ENCODE results near the gene ART5.
A peak's percentile ranks its signal among the peaks of the same experiment; 100 is the strongest.

DNA sequence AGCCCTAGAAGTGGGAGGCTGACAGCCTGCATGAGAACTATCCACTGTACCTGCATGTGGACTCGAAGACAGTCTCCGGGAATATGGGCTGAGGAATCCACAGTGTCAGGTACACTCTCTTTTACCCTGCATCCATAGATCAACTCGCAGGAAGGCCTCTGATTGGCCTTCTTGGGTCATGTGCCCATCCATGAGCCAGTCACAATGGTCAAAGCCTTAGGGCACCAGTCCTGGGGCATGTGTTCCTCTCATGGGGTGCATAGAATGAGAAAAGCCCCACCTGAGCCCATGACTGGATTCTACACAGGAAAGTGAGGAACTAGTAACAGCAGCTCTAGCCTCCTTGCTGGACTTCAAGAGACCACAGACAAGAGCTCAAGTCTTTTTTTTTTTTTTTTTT, 13.8 kb upstream of the ART5 start:
- TF ChIP-seq, protein P1, sequence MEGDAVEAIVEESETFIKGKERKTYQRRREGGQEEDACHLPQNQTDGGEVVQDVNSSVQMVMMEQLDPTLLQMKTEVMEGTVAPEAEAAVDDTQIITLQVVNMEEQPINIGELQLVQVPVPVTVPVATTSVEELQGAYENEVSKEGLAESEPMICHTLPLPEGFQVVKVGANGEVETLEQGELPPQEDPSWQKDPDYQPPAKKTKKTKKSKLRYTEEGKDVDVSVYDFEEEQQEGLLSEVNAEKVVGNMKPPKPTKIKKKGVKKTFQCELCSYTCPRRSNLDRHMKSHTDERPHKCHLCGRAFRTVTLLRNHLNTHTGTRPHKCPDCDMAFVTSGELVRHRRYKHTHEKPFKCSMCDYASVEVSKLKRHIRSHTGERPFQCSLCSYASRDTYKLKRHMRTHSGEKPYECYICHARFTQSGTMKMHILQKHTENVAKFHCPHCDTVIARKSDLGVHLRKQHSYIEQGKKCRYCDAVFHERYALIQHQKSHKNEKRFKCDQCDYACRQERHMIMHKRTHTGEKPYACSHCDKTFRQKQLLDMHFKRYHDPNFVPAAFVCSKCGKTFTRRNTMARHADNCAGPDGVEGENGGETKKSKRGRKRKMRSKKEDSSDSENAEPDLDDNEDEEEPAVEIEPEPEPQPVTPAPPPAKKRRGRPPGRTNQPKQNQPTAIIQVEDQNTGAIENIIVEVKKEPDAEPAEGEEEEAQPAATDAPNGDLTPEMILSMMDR (conservative IDR thresholded peaks at IDR 0.05; ENCODE audit: low read depth, low read length): no peak
- TF ChIP-seq, protein P2, sequence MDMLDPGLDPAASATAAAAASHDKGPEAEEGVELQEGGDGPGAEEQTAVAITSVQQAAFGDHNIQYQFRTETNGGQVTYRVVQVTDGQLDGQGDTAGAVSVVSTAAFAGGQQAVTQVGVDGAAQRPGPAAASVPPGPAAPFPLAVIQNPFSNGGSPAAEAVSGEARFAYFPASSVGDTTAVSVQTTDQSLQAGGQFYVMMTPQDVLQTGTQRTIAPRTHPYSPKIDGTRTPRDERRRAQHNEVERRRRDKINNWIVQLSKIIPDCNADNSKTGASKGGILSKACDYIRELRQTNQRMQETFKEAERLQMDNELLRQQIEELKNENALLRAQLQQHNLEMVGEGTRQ (IDR thresholded peaks at IDR 0.05; ENCODE audit: low read depth, low read length): peak; percentile 51
- no peak for TF ChIP-seq MAZ (IDR thresholded peaks at IDR 0.05; ENCODE audit: borderline replicate concordance, low read depth, low read length)
